ENCODE measurements around the gene SLC43A1. TPM values are rescaled to one million over a fixed set of nuclear protein-coding genes. Genes with fewer than 3 reads are reported as not detected.

SLC43A1 gene
- total RNA-seq, 1 experiment from 2014 or later = 12.5 TPM

DNA sequence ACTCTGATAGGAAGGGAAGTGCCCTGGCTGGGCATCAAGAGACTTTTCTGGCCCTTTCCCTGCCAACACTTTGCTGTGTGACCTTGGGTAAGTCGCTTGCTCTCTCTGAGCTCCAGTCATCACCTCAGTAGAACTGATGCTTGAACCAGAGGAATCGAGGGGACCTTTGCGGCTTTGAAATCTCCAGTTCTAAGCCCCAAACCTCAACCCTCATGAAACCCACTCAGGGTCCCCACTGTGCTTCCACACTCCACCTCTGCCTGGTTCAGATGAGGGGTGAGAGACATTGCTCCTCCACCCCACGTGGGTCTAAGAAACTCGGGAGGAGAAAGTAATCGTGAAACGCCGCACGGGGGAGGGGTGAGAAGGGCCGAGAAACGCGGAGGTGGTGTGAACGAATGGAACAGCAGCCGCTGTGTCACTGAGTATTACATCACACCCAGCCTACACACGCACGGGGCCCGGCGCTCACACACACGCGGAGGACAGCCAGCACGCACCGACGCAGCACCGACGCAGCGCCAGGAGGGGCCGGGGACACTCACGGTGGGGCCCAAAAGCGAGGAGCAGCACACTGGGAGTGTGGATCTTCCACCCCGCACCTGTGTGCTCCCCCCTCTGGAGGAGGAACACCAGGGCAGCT lies 50.8 kb downstream of the SLC43A1 start:
- peaks cover 64% of the 10 kb centered on the region for H3K27me3 Mint-ChIP-seq (ENCODE audit: unreplicated experiment)
- intact Hi-C loops (cut with micrococcal nuclease; ENCODE audit: unreplicated experiment) = no loop called here
- no TSS peak for BruUV-seq (replicated peaks)
- H3K4me3 Mint-ChIP-seq (ENCODE audit: low read depth, unreplicated experiment) = no peak overlapping the region
- DNase-seq = no peak
- H3K27ac Mint-ChIP-seq (ENCODE audit: unreplicated experiment) = no peak overlapping the region
- TF ChIP-seq, protein P1, sequence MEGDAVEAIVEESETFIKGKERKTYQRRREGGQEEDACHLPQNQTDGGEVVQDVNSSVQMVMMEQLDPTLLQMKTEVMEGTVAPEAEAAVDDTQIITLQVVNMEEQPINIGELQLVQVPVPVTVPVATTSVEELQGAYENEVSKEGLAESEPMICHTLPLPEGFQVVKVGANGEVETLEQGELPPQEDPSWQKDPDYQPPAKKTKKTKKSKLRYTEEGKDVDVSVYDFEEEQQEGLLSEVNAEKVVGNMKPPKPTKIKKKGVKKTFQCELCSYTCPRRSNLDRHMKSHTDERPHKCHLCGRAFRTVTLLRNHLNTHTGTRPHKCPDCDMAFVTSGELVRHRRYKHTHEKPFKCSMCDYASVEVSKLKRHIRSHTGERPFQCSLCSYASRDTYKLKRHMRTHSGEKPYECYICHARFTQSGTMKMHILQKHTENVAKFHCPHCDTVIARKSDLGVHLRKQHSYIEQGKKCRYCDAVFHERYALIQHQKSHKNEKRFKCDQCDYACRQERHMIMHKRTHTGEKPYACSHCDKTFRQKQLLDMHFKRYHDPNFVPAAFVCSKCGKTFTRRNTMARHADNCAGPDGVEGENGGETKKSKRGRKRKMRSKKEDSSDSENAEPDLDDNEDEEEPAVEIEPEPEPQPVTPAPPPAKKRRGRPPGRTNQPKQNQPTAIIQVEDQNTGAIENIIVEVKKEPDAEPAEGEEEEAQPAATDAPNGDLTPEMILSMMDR (IDR thresholded peaks at IDR 0.05; ENCODE audit: unreplicated experiment) = no peak
- peaks cover 7% of the 10 kb centered on the region for H3K36me3 Mint-ChIP-seq (ENCODE audit: insufficient read depth, unreplicated experiment)
- no peaks in the 10 kb centered on the region for H3K9me3 Mint-ChIP-seq (ENCODE audit: low read depth, unreplicated experiment)
- peaks cover 4% of the 10 kb centered on the region for H3K4me1 Mint-ChIP-seq (ENCODE audit: low read depth, unreplicated experiment)
- CTCF ChIA-PET = no interaction called here

DNA sequence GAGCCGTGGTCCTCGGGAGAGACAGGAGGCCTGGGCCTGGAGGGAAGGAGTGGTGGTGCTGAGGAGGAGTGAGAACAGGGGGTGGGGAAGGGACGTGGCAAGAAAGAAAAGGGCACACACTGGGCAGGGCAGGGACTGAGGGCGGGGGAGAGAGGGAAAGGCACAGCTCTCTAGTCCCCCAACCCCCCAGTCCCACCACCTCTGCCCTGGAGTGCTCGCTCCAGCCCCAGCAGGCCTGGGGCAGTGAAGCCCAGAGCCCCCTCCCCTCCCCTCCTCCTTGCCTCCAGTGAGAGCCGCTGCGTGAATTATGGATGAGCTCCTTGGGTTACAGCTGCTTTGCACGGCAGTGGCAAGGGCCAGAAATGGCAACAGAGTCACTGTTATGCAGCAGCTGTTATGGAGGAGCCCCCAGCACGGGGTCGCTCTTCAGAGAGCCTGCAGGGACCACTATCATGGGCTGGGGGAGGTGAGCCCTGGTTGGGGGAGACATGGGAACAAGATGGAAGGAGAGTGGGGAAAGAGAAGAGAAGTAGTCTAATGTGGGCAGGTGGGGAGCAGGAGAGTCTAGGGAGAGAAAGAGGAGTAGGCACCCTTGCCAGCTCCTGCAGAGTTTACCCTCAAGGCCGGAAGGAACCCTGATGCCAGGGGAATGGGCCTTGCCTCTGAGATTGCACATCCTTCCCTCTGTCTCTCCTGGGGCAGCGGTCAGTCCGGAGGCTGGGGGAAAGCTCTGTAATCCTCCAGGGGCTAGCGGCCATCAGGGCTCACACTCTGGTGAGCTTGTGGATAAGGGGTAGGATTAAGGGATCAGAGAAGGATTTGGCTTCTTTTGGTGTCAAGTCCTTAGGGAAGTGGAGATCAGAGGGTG lies 51.6 kb downstream of the SLC43A1 start:
- H3K36me3 Mint-ChIP-seq (ENCODE audit: insufficient read depth, unreplicated experiment) = peaks cover 12% of the 10 kb centered on the region
- DNase-seq = no peak
- peaks cover 72% of the 10 kb centered on the region for H3K27me3 Mint-ChIP-seq (ENCODE audit: unreplicated experiment)
- H3K9me3 Mint-ChIP-seq (ENCODE audit: low read depth, unreplicated experiment) = no peaks in the 10 kb centered on the region
- BruUV-seq (replicated peaks) = no TSS peak
- CTCF ChIA-PET = no interaction called here
- H3K4me1 Mint-ChIP-seq (ENCODE audit: low read depth, unreplicated experiment) = peaks cover 11% of the 10 kb centered on the region
- no peak overlapping the region for H3K4me3 Mint-ChIP-seq (ENCODE audit: low read depth, unreplicated experiment)
- intact Hi-C loops (cut with micrococcal nuclease; ENCODE audit: unreplicated experiment) = no loop called here
- no peak overlapping the region for H3K27ac Mint-ChIP-seq (ENCODE audit: unreplicated experiment)
- TF ChIP-seq, protein P1 (IDR thresholded peaks at IDR 0.05; ENCODE audit: unreplicated experiment) = no peak

DNA sequence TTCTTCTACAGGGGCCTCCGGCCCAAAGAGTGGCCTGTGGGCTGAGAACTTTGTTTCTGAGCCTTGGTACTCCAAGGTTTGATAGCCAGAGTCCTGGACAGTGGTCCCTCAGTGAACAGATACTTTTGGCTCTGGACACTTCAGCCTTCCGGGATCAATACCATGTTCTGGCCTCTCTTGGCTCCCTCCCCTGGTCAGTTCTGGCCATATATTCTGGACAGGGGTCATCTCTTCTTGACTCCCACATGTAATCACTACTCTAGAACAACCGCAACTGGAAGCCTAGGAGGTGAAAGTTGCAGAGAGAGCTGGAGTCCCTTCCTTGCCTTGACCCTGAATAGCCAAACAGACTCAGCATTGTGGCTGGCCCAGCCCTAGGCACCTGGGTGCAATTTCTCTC lies 52.9 kb downstream of the SLC43A1 start:
- H3K27me3 Mint-ChIP-seq (ENCODE audit: unreplicated experiment) = peaks cover 69% of the 10 kb centered on the region
- no TSS peak for BruUV-seq (replicated peaks)
- intact Hi-C loops (cut with micrococcal nuclease; ENCODE audit: unreplicated experiment) = no loop called here

DNA sequence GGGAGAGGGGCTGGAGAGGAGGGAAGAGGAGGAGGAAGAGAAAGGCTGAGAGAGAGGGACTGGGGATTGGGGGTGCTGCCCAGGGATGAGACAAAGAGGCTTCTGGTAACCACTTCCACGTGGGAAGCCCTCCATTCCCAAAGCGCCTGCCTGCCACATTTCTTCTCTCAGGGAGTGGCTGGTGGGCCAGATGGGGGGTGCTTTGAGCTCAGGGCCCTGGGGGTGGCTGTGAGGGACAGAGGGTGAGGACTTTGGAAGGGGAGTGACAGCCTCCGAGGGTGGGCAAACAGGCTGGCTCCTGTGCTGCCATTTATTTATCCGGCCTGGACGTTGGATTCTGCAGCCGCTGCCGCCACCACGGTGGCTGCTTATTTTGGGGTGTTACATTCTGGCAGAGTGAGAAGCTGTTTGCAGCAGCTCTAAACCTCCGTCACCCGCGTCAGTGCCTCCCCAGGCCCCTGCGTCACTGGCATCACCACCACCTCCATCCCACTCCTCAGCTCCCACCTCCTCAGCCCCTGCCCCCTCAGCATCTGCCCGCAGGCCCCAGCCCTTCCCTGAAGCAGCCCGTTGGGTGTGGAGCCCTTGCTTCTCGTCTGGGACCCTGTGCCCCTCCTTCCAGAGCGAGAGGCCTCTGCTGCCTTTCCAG lies 53.5 kb downstream of the SLC43A1 start:
- intact Hi-C loops (cut with micrococcal nuclease; ENCODE audit: unreplicated experiment) = no loop called here
- H3K9me3 Mint-ChIP-seq (ENCODE audit: low read depth, unreplicated experiment) = no peaks in the 10 kb centered on the region
- no peak overlapping the region for H3K4me3 Mint-ChIP-seq (ENCODE audit: low read depth, unreplicated experiment)
- H3K36me3 Mint-ChIP-seq (ENCODE audit: insufficient read depth, unreplicated experiment) = peaks cover 17% of the 10 kb centered on the region
- TF ChIP-seq, protein P1 (IDR thresholded peaks at IDR 0.05; ENCODE audit: unreplicated experiment) = no peak
- BruUV-seq (replicated peaks) = no TSS peak
- H3K27ac Mint-ChIP-seq (ENCODE audit: unreplicated experiment) = no peak overlapping the region
- no peak for DNase-seq
- peaks cover 26% of the 10 kb centered on the region for H3K4me1 Mint-ChIP-seq (ENCODE audit: low read depth, unreplicated experiment)
- CTCF ChIA-PET = interaction anchor here (2.0 kb wide), 1 partner anchor 32 kb away, joined by 7 read pairs; no protein-coding TSS in a partner anchor
- H3K27me3 Mint-ChIP-seq (ENCODE audit: unreplicated experiment) = peaks cover 66% of the 10 kb centered on the region

More for the DNA sequence above, 52.9 kb downstream of the SLC43A1 start:
- Mint-ChIP-seq H3K4me3 (ENCODE audit: low read depth, unreplicated experiment) (no peak overlapping the region), H3K9me3 (ENCODE audit: low read depth, unreplicated experiment) (no peaks in the 10 kb centered on the region), H3K27ac (ENCODE audit: unreplicated experiment) (no peak overlapping the region), H3K36me3 (ENCODE audit: insufficient read depth, unreplicated experiment) (peaks cover 17% of the 10 kb centered on the region), H3K4me1 (ENCODE audit: low read depth, unreplicated experiment) (peaks cover 20% of the 10 kb centered on the region)
- CTCF ChIA-PET = no interaction called here
- no peak for DNase-seq
- TF ChIP-seq, protein P1 (IDR thresholded peaks at IDR 0.05; ENCODE audit: unreplicated experiment) = no peak
